WTC11 (cell line): ENCODE measurements around the gene CCDC24. TPM values are rescaled to one million over a fixed set of nuclear protein-coding genes. Genes with fewer than 3 reads are reported as not detected.
A peak's percentile ranks its signal among the peaks of the same experiment; 100 is the strongest.

Experiments used
- ATAC-seq: fragments of 200-7000 bp; cut with Tn5 transposase; 2 replicates; pipeline ENCODE4 v1.10.0; 2021; ENCODE audit warnings: mild to moderate bottlenecking, moderate library complexity
- CTCF ChIA-PET: fragments of 300-600 bp; sonication (Branson Sonifier 250); formaldehyde crosslinking; loops from one replicate; lab custom pipeline; 2021; ENCODE audit warnings: antibody characterized with exemption; lab: Charles Lee
- POLR2A ChIA-PET: fragments of 350-600 bp; sonication (Branson Sonifier 250); formaldehyde crosslinking; loops from one replicate; lab custom pipeline; 2021; ENCODE audit warnings: antibody characterized with exemption; lab: Charles Lee
- DNase-seq: peaks from one replicate; pipeline ENCODE4 v3.0.0; 2021; ENCODE audit warnings: low spot score
- H3K27ac Mint-ChIP-seq: 2 replicates; pipeline ENCODE4 v1.8.0; 2021; ENCODE audit warnings: mixed read lengths
- H3K27me3 Mint-ChIP-seq: 2 replicates; pipeline ENCODE4 v1.8.0; 2021; ENCODE audit warnings: low read depth, mild to moderate bottlenecking, moderate library complexity, mixed read lengths
- H3K36me3 Mint-ChIP-seq: 2 replicates; pipeline ENCODE4 v1.8.0; 2021; ENCODE audit warnings: mixed read lengths
- H3K4me1 Mint-ChIP-seq: 2 replicates; pipeline ENCODE4 v1.8.0; 2022; ENCODE audit warnings: mixed read lengths
- H3K4me3 Mint-ChIP-seq: 2 replicates; pipeline ENCODE4 v1.8.0; 2021; ENCODE audit warnings: mild to moderate bottlenecking, moderate library complexity, mixed read lengths
- H3K9me3 Mint-ChIP-seq: 2 replicates; pipeline ENCODE4 v1.8.0; 2021; ENCODE audit warnings: mixed read lengths
- AR ChIP-seq: fragments of 250-450 bp; sonication (Bioruptor Pico); IDR thresholded peaks from 2 replicates; pipeline ENCODE4 v1.9.0; 2021; ENCODE audit warnings: mild to moderate bottlenecking
- ATF1 ChIP-seq: sonication (generic); formaldehyde crosslinking; IDR thresholded peaks from 2 replicates; pipeline ENCODE4 v1.8.1; 2023; ENCODE audit warnings: mild to moderate bottlenecking, moderate library complexity, missing genetic modification reagents
- CREM ChIP-seq: sonication (generic); formaldehyde crosslinking; IDR thresholded peaks from 2 replicates; pipeline ENCODE4 v1.8.1; 2022; ENCODE audit warnings: mild to moderate bottlenecking, missing genetic modification reagents, moderate library complexity
- ELF4 ChIP-seq: sonication (generic); formaldehyde crosslinking; IDR thresholded peaks from 2 replicates; pipeline ENCODE4 v1.8.1; 2022; ENCODE audit warnings: low read depth, mild to moderate bottlenecking, moderate library complexity, missing genetic modification reagents
- ERG ChIP-seq: fragments of 250-450 bp; sonication (Bioruptor Pico); IDR thresholded peaks from 2 replicates; pipeline ENCODE4 v1.8.0; 2021; ENCODE audit warnings: mild to moderate bottlenecking
- GABPB1 ChIP-seq: sonication (generic); formaldehyde crosslinking; IDR thresholded peaks from 2 replicates; pipeline ENCODE4 v1.8.1; 2023; ENCODE audit warnings: mild to moderate bottlenecking, missing genetic modification reagents
- IRF2 ChIP-seq: sonication (generic); formaldehyde crosslinking; IDR thresholded peaks from 2 replicates; pipeline ENCODE4 v1.8.0; 2022; ENCODE audit warnings: low read depth, missing genetic modification reagents, borderline replicate concordance
- MLX ChIP-seq: sonication (generic); formaldehyde crosslinking; IDR thresholded peaks from 2 replicates; pipeline ENCODE4 v1.8.1; 2023; ENCODE audit warnings: mild to moderate bottlenecking, missing genetic modification reagents, moderate library complexity
- NR2C2 ChIP-seq: sonication (generic); formaldehyde crosslinking; IDR thresholded peaks from 2 replicates; pipeline ENCODE4 v1.8.0; 2022; ENCODE audit warnings: mild to moderate bottlenecking, missing genetic modification reagents
- NR3C1 ChIP-seq: sonication (generic); formaldehyde crosslinking; conservative IDR thresholded peaks from 2 replicates; pipeline ENCODE4 v1.8.1; 2023; ENCODE audit warnings: low read depth, mild to moderate bottlenecking, missing genetic modification reagents
- PRRX2 ChIP-seq: fragments of 250-450 bp; sonication (Bioruptor Pico); IDR thresholded peaks from 2 replicates; pipeline ENCODE4 v1.8.0; 2021; ENCODE audit warnings: mild to moderate bottlenecking
- SOX15 ChIP-seq: fragments of 250-450 bp; sonication (Bioruptor Pico); IDR thresholded peaks from 2 replicates; pipeline ENCODE4 v1.9.0; 2021; ENCODE audit warnings: mild to moderate bottlenecking
- TEAD4 ChIP-seq: sonication (generic); formaldehyde crosslinking; IDR thresholded peaks from 2 replicates; pipeline ENCODE4 v1.8.0; 2022; ENCODE audit warnings: mild to moderate bottlenecking, missing genetic modification reagents
- ZNF317 ChIP-seq: sonication (generic); formaldehyde crosslinking; IDR thresholded peaks from 2 replicates; pipeline ENCODE4 v1.8.1; 2023; ENCODE audit warnings: low read depth, mild to moderate bottlenecking, moderate library complexity, missing genetic modification reagents, borderline replicate concordance
- ZNF423 ChIP-seq: fragments of 250-450 bp; sonication (Bioruptor Pico); IDR thresholded peaks from 2 replicates; pipeline ENCODE4 v2.1.2; 2022; ENCODE audit warnings: mild to moderate bottlenecking, moderate library complexity
- total RNA-seq: library from RNA; stranded (reverse); gene quantifications from 3 replicates; pipeline ENCODE4 v1.2.3, GENCODE V29; 2021
- TF ChIP-seq, protein P1 (sequence below): fragments of 250-450 bp; sonication (Bioruptor Pico); IDR thresholded peaks from 2 replicates; pipeline ENCODE4 v1.9.0; 2021; ENCODE audit warnings: moderate library complexity, mild to moderate bottlenecking, inconsistent platforms, borderline replicate concordance
- TF ChIP-seq, protein P2 (sequence below): sonication (generic); formaldehyde crosslinking; IDR thresholded peaks from 2 replicates; pipeline ENCODE4 v1.8.1; 2022; ENCODE audit warnings: low read depth, missing genetic modification reagents, borderline replicate concordance
- TF ChIP-seq, protein P3 (sequence below): sonication (generic); formaldehyde crosslinking; conservative IDR thresholded peaks from 2 replicates; pipeline ENCODE4 v1.8.1; 2023; ENCODE audit warnings: mild to moderate bottlenecking, low read depth, missing genetic modification reagents, moderate library complexity
- TF ChIP-seq, protein P4 (sequence below): sonication (generic); formaldehyde crosslinking; IDR thresholded peaks from 2 replicates; pipeline ENCODE4 v1.8.0; 2023; ENCODE audit warnings: missing genetic modification reagents

Gene CCDC24
- total RNA-seq, 1 experiment from 2014 or later: 12.1 TPM

DNA sequence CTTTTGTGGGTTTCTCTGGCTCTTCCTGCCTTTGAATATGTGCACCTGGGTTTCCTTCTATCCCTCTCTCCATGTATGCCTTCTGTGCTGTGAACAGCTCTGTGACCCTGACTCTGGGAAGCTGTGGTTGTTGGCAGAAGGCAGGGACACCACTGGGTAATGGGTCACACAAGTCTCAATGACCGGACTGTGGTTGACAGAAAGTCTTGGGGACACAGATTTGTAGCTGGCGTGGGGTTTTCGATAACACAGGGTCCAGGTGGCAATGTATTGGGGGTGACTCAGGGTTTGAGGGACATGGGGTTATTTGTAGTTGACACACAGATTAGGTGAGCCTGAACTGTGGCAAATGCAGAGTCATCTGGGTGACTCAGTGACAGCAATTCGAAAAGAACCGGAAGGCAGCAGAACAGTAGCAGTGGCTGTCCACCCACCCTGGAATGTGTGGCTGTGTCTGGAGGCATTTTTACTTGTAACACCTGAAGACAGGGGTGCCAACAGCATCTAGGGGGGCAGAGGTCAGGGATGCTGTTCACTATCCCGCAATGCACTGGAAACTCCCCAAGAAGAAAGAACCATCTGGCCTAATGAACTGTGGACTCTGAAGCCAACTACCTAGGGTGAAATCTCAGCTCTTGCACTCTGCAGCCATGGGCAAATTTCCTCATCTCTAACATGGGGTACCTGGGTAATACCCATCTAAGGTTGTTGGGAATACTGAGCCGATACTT, 52.8 kb downstream of the CCDC24 start:
- ChIA-PET POLR2A (interaction anchor here (1.5 kb wide), 1 partner anchor 24 kb away, joined by 5 read pairs; no protein-coding TSS in a partner anchor), CTCF (interaction anchor here (0.5 to 6.8 kb wide), 6 partner anchors 9 to 281 kb away, joined by 3 to 84 read pairs (median 6); partner anchors contain the start of gene CCDC24)
- ATAC-seq: no peak
- Mint-ChIP-seq H3K4me1 (no peaks in the 10 kb centered on the region), H3K9me3 (no peaks in the 10 kb centered on the region), H3K4me3 (no peak overlapping the region), H3K27me3 (peaks cover 22% of the 10 kb centered on the region), H3K27ac (no peak overlapping the region), H3K36me3 (no peaks in the 10 kb centered on the region)
- TF ChIP-seq ERG (CRISPR knock-in tag) (no peak), ZNF317 (no peak), ZNF423 (CRISPR knock-in tag) (no peak), AR (CRISPR knock-in tag) (no peak), CREM (CRISPR knock-in tag) (no peak), IRF2 (no peak), SOX15 (CRISPR knock-in tag) (no peak), NR3C1 (CRISPR knock-in tag) (no peak), NR2C2 (CRISPR knock-in tag) (no peak), MLX (CRISPR knock-in tag) (no peak), ELF4 (CRISPR knock-in tag) (no peak), GABPB1 (no peak), TEAD4 (CRISPR knock-in tag) (no peak), PRRX2 (CRISPR knock-in tag) (no peak), ATF1 (no peak)
- TF ChIP-seq, protein P1, sequence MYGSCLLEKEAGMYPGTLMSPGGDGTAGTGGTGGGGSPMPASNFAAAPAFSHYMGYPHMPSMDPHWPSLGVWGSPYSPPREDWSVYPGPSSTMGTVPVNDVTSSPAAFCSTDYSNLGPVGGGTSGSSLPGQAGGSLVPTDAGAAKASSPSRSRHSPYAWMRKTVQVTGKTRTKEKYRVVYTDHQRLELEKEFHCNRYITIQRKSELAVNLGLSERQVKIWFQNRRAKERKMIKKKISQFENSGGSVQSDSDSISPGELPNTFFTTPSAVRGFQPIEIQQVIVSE (CRISPR knock-in tag): no peak
- TF ChIP-seq, protein P2, sequence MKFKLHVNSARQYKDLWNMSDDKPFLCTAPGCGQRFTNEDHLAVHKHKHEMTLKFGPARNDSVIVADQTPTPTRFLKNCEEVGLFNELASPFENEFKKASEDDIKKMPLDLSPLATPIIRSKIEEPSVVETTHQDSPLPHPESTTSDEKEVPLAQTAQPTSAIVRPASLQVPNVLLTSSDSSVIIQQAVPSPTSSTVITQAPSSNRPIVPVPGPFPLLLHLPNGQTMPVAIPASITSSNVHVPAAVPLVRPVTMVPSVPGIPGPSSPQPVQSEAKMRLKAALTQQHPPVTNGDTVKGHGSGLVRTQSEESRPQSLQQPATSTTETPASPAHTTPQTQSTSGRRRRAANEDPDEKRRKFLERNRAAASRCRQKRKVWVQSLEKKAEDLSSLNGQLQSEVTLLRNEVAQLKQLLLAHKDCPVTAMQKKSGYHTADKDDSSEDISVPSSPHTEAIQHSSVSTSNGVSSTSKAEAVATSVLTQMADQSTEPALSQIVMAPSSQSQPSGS: no peak
- TF ChIP-seq, protein P3, sequence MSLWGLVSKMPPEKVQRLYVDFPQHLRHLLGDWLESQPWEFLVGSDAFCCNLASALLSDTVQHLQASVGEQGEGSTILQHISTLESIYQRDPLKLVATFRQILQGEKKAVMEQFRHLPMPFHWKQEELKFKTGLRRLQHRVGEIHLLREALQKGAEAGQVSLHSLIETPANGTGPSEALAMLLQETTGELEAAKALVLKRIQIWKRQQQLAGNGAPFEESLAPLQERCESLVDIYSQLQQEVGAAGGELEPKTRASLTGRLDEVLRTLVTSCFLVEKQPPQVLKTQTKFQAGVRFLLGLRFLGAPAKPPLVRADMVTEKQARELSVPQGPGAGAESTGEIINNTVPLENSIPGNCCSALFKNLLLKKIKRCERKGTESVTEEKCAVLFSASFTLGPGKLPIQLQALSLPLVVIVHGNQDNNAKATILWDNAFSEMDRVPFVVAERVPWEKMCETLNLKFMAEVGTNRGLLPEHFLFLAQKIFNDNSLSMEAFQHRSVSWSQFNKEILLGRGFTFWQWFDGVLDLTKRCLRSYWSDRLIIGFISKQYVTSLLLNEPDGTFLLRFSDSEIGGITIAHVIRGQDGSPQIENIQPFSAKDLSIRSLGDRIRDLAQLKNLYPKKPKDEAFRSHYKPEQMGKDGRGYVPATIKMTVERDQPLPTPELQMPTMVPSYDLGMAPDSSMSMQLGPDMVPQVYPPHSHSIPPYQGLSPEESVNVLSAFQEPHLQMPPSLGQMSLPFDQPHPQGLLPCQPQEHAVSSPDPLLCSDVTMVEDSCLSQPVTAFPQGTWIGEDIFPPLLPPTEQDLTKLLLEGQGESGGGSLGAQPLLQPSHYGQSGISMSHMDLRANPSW (CRISPR knock-in tag): no peak
- TF ChIP-seq, protein P4, sequence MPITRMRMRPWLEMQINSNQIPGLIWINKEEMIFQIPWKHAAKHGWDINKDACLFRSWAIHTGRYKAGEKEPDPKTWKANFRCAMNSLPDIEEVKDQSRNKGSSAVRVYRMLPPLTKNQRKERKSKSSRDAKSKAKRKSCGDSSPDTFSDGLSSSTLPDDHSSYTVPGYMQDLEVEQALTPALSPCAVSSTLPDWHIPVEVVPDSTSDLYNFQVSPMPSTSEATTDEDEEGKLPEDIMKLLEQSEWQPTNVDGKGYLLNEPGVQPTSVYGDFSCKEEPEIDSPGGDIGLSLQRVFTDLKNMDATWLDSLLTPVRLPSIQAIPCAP (CRISPR knock-in tag): no peak
- peak; percentile 2 for DNase-seq
